HL-60 (cell line): Measurements from ENCODE around the gene SMIM30.
A peak's percentile ranks its signal among the peaks of the same experiment; 100 is the strongest.

Experiments
- DNase-seq, 2 experiments: peaks; one replicate each; pipeline ENCODE4 v3.0.0-alpha.2; 2010 to 2020; ENCODE audit warnings: low read depth in 1 of 2, low spot score in 1 of 2
- H3K27ac ChIP-seq: fragments of 250-450 bp; sonication (Bioruptor Pico); replicated peaks from 2 replicates; pipeline ENCODE4 v1.5.1; 2020; ENCODE audit warnings: mild to moderate bottlenecking, moderate library complexity
- H3K27me3 ChIP-seq: fragments of 250-450 bp; sonication (Bioruptor Pico); 2 replicates; pipeline ENCODE4 v1.5.1; 2021; ENCODE audit warnings: mild to moderate bottlenecking, moderate library complexity; ENCODE audit not compliant: insufficient read depth, poor library complexity, severe bottlenecking
- H3K4me3 ChIP-seq: replicated peaks from 2 replicates; pipeline ENCODE4 v1.5.1; 2011; ENCODE audit warnings: mild to moderate bottlenecking, control low read depth, low read length; ENCODE audit not compliant: insufficient read depth
- CTCF ChIP-seq: IDR thresholded peaks from one replicate; pipeline ENCODE4 v1.5.1; 2011; ENCODE audit warnings: low read length, control low read depth, inconsistent platforms; ENCODE audit not compliant: insufficient read depth
- GABPA ChIP-seq: IDR thresholded peaks from 2 replicates; pipeline ENCODE4 v1.6.1; 2012; ENCODE audit warnings: low read depth
- POLR2AphosphoS5 ChIP-seq: IDR thresholded peaks from 2 replicates; pipeline ENCODE4 v1.6.1; 2012; ENCODE audit warnings: low read depth
- REST ChIP-seq: IDR thresholded peaks from 2 replicates; pipeline ENCODE4 v1.6.1; 2012; ENCODE audit warnings: low read depth; ENCODE audit not compliant: insufficient replicate concordance
- SPI1 ChIP-seq: IDR thresholded peaks from 2 replicates; pipeline ENCODE4 v1.6.1; 2012; ENCODE audit warnings: low read depth, mild to moderate bottlenecking, borderline replicate concordance

SMIM30 gene

GRCh38 chr7:113158756-113159155 lies 40.4 kb upstream of the SMIM30 start:
- TF ChIP-seq SPI1 = no peak
- Histone ChIP-seq H3K27me3 (no peaks in the 10 kb centered on the region), H3K4me3 (no peak overlapping the region), H3K27ac (no peak overlapping the region)
- peak in 1 of 2 experiments; percentile 16 for DNase-seq

- no peak overlapping the region for H3K4me3 ChIP-seq
- TF ChIP-seq CTCF = no peak
- no peak for TF ChIP-seq POLR2AphosphoS5
- TF ChIP-seq REST = no peak
- TF ChIP-seq SPI1 = no peak
- no peak for TF ChIP-seq GABPA
- DNase-seq = no peak
- H3K27ac ChIP-seq = no peak overlapping the region
- H3K27me3 ChIP-seq = no peaks in the 10 kb centered on the region
Measured at GRCh38 chr7:113154117-113154516, 35.8 kb upstream of the SMIM30 start.

- H3K4me3 ChIP-seq = no peak overlapping the region
Measured at GRCh38 chr7:113144817-113145216, 26.5 kb upstream of the SMIM30 start.

More at GRCh38 chr7:113144817-113145216, 26.5 kb upstream of the SMIM30 start:
- H3K27ac ChIP-seq = peak overlapping the region; percentile 88; the same call in 1 of the 2 replicates
- H3K27me3 ChIP-seq = no peaks in the 10 kb centered on the region
- no peak for TF ChIP-seq GABPA
- TF ChIP-seq SPI1 = no peak
- no peak for TF ChIP-seq CTCF
- TF ChIP-seq REST = no peak
- TF ChIP-seq POLR2AphosphoS5 = no peak
- DNase-seq = no peak
